GM08714 (cell line): ENCODE measurements around the gene PLOD3.

ENCODE experiments used
- H3K4me3 ChIP-seq: fragments of 200-500 bp; sonication (Bioruptor generic); 2 replicates; pipeline ENCODE4 v1.5.1; 2014; ENCODE audit warnings: mild to moderate bottlenecking, low read length, inconsistent platforms
- ZNF274 ChIP-seq: IDR thresholded peaks from 2 replicates; pipeline ENCODE4 v1.6.1; 2012; ENCODE audit warnings: mild to moderate bottlenecking, low read depth, low read length

PLOD3 gene

GRCh38 chr7:101163279-101164070 lies 53.9 kb downstream of the PLOD3 start:
- TF ChIP-seq ZNF274: no peak
- peak overlapping the region; percentile 33; the same call in 1 of the 2 replicates for H3K4me3 ChIP-seq

- peak overlapping the region; percentile 33; the same call in 1 of the 2 replicates for H3K4me3 ChIP-seq
- no peak for TF ChIP-seq ZNF274
These were observed 54.7 kb downstream of the PLOD3 start for GRCh38 chr7:101162551-101163278.

GRCh38 chr7:101161692-101162471 lies 55.5 kb downstream of the PLOD3 start:
- H3K4me3 ChIP-seq: no peak overlapping the region
- TF ChIP-seq ZNF274: no peak

GRCh38 chr7:101160910-101161309 lies 56.5 kb downstream of the PLOD3 start:
- no peak overlapping the region for H3K4me3 ChIP-seq
- no peak for TF ChIP-seq ZNF274

- no peak overlapping the region for H3K4me3 ChIP-seq
- TF ChIP-seq ZNF274: no peak
These were observed 57.4 kb downstream of the PLOD3 start for GRCh38 chr7:101159696-101160674.

- TF ChIP-seq ZNF274: no peak
- no peak overlapping the region for H3K4me3 ChIP-seq
These were observed 60.4 kb downstream of the PLOD3 start for GRCh38 chr7:101156866-101157589.

GRCh38 chr7:101156277-101156676 lies 61.1 kb downstream of the PLOD3 start:
- TF ChIP-seq ZNF274: no peak
- H3K4me3 ChIP-seq: no peak overlapping the region
